GM12873 (cell line): Measurements from ENCODE around the gene KCTD8.

Experiments used
- TF ChIP-seq, protein P1 (sequence below): IDR thresholded peaks from 2 replicates; pipeline ENCODE4 v1.5.1; 2012; ENCODE audit warnings: low read depth, mild to moderate bottlenecking, moderate library complexity, low read length, control low read depth; ENCODE audit not compliant: insufficient read depth; ENCODE audit errors: missing control alignments

Gene KCTD8

DNA sequence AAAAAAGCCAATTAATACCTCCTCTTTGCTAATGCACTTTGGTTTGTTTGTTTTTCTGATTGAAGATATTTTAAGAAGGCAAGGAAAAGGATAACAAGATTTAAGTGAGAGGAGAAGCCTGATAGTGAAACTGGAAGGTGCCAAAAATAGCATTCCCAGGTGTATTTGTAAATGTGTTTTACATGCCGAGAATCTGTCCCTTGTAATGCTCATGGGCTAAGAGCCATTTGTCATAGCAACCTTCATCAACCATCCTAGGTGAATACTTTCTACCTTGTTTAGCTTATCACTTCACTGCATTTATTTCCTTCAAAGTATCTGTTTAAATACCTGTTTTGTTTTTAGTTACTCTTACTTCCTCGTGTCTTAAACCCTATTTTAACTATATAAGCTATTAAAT is 127.8 kb downstream of the KCTD8 start:
- TF ChIP-seq, protein P1, sequence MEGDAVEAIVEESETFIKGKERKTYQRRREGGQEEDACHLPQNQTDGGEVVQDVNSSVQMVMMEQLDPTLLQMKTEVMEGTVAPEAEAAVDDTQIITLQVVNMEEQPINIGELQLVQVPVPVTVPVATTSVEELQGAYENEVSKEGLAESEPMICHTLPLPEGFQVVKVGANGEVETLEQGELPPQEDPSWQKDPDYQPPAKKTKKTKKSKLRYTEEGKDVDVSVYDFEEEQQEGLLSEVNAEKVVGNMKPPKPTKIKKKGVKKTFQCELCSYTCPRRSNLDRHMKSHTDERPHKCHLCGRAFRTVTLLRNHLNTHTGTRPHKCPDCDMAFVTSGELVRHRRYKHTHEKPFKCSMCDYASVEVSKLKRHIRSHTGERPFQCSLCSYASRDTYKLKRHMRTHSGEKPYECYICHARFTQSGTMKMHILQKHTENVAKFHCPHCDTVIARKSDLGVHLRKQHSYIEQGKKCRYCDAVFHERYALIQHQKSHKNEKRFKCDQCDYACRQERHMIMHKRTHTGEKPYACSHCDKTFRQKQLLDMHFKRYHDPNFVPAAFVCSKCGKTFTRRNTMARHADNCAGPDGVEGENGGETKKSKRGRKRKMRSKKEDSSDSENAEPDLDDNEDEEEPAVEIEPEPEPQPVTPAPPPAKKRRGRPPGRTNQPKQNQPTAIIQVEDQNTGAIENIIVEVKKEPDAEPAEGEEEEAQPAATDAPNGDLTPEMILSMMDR: no peak

DNA sequence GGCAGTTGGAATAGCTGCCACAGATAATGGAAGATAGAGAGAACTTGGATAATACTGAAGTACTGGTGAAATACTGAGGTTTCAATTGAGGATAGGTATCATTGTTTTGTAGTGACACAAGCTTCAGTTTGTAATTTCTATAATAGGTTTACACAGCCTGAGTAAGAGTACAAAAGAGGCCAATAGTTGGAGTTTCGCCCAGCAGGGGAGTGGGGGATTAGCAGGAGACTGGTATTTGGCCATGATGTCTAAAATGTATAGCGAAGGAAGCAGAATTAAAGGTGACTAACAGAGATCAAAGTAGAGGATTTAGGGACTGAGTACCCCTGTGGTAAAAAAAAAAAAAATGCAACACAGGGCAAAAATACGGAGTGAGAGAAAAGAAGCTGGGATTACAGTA is 129.5 kb downstream of the KCTD8 start:
- TF ChIP-seq, protein P1: no peak

DNA sequence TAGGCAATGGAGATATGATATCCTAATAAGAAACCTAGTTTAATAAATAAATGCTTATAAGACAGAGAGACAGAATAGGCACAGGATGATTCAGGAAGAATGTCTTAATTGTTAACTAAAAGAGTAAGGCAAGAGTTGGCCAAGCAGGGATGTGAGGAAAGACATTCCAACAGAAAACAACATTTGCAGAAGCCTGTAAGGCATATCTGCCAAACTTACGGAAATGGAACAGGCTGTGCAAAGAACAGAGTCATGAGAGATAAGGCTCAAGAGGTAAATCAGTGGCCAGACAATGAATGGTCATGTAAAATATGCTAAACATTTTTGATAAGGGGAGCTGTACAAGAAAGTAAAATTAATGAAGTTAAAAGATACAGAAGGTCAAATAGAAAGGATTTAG is 134.9 kb downstream of the KCTD8 start:
- TF ChIP-seq, protein P1: no peak

DNA sequence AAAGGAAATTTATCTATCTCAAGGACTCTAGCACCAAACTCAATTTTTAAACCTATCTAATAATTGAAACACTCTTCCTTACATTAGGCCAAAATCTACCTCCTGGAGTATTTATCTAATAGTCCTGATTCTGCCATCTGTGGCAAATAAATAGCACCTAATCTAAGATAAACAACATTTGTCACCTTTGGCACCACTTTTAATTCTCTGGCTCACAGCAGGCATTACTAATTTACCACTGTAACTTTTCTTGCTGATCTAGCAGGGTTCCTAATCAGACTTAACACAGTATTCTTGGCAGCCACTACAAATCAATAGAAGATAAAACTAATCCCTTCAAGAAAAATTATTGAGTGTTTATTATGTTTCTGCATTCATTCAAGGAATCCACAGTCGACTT is 161.1 kb downstream of the KCTD8 start:
- TF ChIP-seq, protein P1: no peak

DNA sequence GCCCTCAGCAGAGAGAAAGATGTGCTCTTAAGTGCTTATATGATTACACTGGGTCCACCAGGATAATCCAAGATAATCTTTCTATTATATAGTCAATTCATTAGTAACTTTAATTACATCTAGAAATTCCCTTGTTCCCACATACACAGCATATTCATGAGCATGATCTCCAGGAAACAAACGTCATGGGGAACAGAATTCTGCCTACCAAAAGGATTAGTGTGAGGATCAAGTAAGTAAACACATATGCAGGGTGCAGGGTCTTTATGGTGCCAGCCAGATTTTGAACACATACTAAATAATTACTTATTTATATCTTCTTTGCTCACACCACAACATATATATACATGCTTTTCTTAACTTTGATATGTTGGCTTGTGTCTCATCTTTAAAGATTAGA is 169.1 kb downstream of the KCTD8 start:
- TF ChIP-seq, protein P1: no peak

DNA sequence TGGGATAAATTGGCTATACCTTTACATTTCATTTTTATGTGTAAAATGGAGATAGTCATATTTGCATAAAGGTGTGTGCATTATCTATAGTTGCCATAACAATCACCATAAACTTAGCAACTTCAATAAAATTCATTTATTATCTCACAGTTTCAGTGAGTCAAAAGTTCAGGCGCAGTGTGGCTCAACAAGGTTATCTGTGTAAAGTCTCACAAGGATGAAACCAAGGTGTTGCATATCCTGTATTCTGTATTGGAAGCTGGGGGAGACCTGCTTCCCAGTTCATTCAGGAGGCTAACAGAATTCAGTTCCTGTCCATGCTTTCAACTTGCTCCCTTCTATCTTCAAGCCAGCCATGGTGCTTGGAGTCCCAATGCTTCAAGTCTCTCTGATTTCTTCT is 169.5 kb downstream of the KCTD8 start:
- TF ChIP-seq, protein P1: no peak

DNA sequence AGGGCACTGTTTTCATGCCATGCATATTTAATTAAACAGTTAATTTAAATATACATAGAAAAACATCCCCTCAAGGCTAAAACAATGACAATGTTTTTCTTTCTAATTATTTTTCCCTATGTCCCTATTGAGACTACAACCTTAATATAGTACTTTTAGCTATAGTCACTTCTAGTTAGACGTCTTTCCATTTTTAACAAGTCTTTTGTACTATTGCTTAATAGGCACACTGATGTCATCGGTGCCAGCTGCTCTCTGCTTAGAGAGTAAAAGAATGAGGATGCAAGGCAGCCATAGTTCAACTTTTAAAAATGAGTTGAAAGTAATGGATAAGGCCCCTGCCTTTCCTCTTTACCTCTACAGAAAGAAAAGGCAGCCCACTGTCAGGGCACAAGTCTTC is 191.1 kb downstream of the KCTD8 start:
- TF ChIP-seq, protein P1: no peak

DNA sequence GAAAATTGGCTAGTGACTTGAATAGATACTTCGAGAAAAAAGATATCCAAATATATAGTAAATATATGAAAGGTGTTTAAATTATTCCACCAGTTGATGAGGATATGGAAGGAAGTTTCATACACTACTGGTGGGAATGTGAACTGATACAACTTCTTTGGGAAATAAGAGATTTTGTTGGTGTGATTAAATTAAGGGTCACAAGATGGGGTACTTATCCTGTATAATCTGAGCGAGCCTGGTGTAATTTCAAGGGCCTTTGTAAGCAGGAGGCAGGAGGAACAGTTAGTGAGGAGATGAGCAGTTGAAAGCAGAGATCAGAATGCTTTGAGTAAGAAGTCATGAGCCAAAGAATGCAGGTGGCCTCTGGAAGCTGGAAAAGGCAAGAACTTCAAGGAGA is 192.2 kb downstream of the KCTD8 start:
- TF ChIP-seq, protein P1: no peak
